Fibroblast of pulmonary artery (primary cell): Measurements from ENCODE around the gene CORIN.

Experiments used
- DNase-seq: peaks from one replicate; pipeline ENCODE4 v3.0.0-alpha.2; 2010; ENCODE audit warnings: low read depth
- H3K4me3 ChIP-seq: replicated peaks from 2 replicates; pipeline ENCODE4 v1.5.1; 2011; ENCODE audit warnings: low read depth, mild to moderate bottlenecking, control low read depth, low read length, moderate library complexity
- CTCF ChIP-seq: IDR thresholded peaks from 2 replicates; pipeline ENCODE4 v1.5.1; 2011; ENCODE audit warnings: mild to moderate bottlenecking, control low read depth, low read length, inconsistent platforms; ENCODE audit errors: missing control alignments

The CORIN gene

DNA sequence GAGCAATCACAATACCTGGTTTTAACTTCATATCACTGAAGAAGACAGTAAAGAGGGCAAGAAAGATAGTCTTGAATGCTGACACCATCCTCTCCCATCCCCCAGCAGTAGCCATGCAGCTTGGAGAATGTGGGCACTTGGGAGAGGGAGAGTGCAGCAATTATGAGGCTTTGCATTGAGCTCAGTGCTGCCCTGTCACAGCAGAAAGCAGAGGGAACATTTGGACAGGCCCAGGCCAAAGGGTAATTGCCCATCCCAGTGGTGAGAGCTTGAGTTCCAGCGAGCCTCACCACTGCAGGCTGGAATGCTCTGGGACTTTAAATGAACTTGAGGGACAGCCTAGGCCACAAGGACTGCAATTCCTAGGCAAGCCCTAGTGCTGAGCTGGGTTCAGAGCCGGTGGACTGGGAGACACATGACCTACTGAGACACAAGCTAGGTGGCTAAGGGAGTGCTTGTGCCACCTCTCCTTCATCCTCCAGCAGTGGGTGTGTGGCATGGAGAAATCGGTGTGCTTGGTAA lies 36.3 kb downstream of the CORIN start:
- no peak for TF ChIP-seq CTCF
- no peak for DNase-seq
- H3K4me3 ChIP-seq, result no peak overlapping the region

- TF ChIP-seq CTCF, result no peak
- no peak overlapping the region for H3K4me3 ChIP-seq
- DNase-seq, result no peak
Observed at GRCh38 chr4:47798165-47798564, 39.7 kb downstream of the CORIN start.

DNA sequence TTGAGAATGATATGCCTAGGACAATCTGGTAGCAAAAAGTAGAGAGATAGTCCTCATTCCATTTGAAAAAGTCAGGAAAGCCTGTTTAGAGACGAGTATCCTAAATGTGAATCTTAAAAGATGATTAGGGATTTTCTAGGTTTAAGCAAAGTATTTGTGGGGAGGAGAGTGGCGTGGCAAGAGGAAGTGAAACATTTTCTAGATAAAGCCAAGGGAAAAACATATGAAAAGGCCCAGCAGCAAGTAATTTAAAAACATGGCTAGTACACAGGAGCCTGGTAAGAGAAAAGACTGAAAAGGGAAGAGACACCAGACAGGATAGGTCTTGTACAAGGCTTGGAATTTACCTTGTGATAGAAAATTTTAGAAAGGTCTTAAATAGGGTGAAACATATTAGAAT lies 45.9 kb downstream of the CORIN start:
- H3K4me3 ChIP-seq, result no peak overlapping the region
- DNase-seq, result no peak
- no peak for TF ChIP-seq CTCF

DNA sequence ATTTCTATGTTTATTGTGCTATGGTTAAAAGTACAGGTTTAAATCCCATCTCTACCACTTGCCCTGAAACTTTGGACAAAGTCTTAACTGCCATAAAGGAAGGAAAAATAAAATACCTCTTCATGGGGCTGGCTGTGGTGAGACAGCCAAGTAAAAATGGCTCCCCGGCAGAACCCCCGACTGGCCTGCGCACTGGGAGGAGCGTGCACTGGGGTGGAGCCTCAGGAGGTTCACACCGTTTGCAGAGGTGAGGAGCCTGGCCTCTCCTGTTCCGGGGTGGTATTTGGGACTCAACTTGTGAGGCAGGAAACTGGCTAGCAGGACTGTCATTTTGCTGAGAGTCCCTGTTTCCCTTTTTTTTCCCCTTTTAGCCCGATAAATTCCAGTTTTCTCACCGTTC lies 47.8 kb downstream of the CORIN start:
- DNase-seq, result no peak
- TF ChIP-seq CTCF, result no peak
- H3K4me3 ChIP-seq, result no peak overlapping the region

GRCh38 chr4:47788126-47788525 lies 49.7 kb downstream of the CORIN start:
- no peak overlapping the region for H3K4me3 ChIP-seq
- no peak for DNase-seq
- TF ChIP-seq CTCF, result no peak

GRCh38 chr4:47786958-47787370 lies 50.9 kb downstream of the CORIN start:
- no peak for TF ChIP-seq CTCF
- no peak for DNase-seq
- H3K4me3 ChIP-seq, result no peak overlapping the region

- no peak overlapping the region for H3K4me3 ChIP-seq
- no peak for DNase-seq
- TF ChIP-seq CTCF, result no peak
Observed at GRCh38 chr4:47785153-47785552, 52.7 kb downstream of the CORIN start.
